ENCODE data around the gene B4GALNT3. TPM values are rescaled to one million over a fixed set of nuclear protein-coding genes. Genes with fewer than 3 reads are reported as not detected.

Gene B4GALNT3
- total RNA-seq, 1 donor from 2014 or later, result 49.6 TPM

DNA sequence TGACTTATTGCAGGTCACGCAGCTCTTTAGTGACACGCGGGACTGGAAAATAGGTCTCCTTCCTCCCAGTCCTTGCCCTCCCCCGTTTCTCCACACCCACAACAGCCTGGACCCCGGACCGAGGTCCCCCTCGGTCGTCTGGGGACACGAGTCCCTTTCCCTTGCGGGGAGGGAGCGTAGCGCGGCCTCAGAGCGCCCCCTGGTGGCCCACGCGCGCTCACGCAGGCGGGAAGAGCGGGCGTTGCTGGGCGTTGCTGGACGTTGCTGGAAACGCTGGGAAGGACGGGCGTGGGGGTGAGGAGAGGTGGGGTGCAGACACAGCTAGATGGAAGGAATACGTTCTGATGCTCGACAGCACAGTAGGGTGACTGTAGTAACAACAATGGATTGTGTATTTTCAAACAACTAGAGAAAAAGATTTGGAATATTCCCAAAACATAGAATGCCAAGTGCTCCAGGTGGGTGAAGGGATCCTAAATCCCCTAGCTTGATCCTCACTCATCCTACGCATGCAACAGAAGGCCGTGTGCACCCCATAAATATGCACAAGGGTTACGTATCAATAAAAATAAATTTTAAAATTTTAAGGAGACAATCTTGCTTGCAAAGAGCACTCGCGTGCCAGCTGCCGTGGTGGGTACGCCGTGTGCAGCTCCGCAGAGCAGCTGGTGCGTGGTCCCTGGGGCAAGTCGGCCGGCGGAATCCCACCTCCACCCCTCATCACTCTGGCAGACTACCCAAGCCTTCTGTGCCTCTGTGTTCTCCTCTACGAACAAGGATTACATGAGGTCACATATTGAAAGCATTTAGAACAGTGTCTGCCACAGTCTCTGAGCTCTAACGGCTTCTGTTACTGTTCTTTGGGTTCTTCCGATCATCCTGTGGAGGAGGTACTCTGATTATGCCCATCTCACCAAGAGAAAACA, 87.4 kb downstream of the B4GALNT3 start:
- ATAC-seq (peak; percentile 47), DNase-seq (peak; percentile 81)
- intact Hi-C loops (cut with micrococcal nuclease), result loop anchor here (5.0 kb wide), 1 partner anchor 90 kb away; the partner anchor contains the start of gene B4GALNT3

DNA sequence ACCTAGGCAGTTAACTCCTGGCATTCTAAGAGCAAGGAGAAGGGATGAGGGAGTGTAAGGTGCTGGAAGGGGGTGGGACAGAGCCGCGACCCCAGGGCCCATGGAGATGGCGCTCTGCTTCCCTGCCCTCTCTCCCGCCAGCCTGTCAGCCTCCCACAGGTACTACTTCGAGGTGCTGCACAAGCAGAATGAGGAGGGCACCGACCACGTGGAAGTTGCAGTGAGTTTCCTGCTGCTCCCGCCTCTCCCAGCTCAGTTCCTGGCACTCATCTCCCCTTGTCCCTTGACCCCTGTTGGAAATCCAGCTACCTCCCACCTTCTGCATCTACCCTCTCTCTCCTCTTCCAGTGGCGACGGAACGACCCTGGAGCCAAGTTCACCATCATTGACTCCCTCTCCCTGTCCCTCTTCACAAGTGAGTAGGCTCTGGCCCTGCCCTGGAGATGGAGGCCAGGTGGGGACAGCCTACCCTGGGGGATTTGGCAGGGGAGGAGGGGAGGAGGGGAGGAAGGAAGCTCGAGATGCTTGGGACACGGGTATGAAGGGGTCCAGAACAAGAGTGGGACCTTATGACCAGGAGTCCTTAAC, 88.2 kb downstream of the B4GALNT3 start:
- ATAC-seq (no peak), DNase-seq (no peak)

DNA sequence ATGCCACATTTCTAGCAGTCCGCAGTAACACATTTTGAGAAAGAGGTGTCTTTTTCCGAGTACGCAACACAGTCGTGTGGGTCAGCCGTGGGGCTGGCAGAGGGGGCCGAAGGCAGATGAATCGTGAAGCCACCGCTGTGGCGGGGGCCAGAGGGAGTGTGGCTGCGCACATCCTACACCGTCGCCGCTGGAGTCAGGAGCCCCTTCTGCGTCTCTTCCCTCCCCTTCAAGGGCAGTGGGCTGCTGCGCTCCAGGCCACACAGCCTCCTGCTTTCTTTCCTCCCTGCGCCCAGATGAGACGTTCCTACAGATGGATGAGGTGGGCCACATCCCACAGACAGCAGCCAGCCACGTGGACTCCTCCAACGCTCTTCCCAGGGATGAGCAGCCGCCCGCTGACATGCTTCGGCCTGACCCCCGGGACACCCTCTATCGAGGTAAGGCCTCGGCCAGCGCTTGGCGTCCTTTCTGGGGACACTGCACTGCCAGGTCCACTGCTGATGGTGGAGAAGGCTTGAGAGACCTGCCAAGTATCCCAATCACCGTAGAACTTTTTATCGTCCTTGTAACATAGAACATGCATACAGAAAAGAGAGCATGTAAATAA, 89.8 kb downstream of the B4GALNT3 start:
- peak; percentile 32 for ATAC-seq
- intact Hi-C loops (cut with micrococcal nuclease), result loop anchor here (5.0 kb wide), 1 partner anchor 92 kb away; the partner anchor contains the start of gene B4GALNT3
- peak; percentile 70 for DNase-seq

More for the DNA sequence above, 88.2 kb downstream of the B4GALNT3 start:
- intact Hi-C loops (cut with micrococcal nuclease), result loop anchor here (5.0 kb wide), 1 partner anchor 91 kb away; the partner anchor contains the start of gene B4GALNT3

DNA sequence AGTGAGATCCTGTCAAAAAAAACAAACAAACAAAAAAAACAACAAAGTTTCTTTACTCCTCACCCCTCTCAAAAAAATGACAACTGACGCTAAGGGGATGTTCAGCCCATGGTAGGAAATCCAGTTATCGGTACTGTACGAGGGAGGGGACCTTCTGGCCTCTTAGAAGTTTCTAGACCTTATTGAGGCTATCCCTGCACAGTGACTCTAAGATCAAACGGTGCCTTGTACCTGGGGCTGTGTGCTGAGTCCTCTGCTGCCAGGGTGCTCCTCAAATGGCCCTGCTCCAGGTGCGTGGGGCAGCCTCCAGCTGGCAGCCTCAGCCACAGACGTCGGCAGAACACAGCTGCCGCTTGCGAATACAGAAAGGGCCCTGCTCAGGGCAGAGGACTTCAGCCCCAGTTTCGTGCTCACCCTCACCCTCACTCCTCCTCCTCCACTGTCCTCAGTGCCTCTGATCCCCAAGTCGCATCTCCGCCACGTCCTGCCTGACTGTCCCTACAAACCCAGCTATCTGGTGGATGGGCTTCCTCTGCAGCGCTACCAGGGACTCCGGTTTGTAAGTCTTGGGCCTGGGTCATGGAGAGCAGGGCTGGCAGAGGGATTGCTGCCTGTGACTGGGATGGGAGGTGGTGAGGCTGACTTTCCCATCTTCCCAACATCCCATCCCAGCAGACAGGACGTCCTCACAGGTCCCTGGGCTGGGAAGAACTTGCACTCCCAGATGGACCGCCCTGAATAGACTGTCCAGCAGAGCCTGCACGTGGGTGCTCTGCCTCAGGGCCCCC, 90.9 kb downstream of the B4GALNT3 start:
- peak; percentile 72 for ATAC-seq
- intact Hi-C loops (cut with micrococcal nuclease), result no loop called here
- DNase-seq, result peak; percentile 84

DNA sequence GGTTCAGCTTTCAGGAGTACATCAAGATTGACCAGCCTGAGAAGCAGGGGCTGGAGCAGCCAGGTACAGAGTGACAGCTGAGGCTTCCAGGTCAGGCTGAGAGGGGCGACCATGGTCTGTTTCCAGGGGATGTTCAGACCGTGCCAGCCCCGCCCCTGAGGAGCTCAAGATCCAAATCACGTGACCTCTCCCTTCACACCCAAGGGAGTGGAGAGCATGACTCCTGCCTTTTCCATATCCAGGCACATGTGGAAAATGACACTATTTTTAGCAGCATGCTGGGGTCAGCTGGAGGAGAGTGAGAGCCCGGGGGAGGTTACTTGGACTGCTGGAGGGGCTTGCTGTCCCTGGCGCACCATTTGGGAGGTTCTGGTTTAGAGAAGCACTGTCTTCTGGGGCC, 92.7 kb downstream of the B4GALNT3 start:
- DNase-seq, result no peak
- ATAC-seq, result peak; percentile 51
- intact Hi-C loops (cut with micrococcal nuclease), result no loop called here

DNA sequence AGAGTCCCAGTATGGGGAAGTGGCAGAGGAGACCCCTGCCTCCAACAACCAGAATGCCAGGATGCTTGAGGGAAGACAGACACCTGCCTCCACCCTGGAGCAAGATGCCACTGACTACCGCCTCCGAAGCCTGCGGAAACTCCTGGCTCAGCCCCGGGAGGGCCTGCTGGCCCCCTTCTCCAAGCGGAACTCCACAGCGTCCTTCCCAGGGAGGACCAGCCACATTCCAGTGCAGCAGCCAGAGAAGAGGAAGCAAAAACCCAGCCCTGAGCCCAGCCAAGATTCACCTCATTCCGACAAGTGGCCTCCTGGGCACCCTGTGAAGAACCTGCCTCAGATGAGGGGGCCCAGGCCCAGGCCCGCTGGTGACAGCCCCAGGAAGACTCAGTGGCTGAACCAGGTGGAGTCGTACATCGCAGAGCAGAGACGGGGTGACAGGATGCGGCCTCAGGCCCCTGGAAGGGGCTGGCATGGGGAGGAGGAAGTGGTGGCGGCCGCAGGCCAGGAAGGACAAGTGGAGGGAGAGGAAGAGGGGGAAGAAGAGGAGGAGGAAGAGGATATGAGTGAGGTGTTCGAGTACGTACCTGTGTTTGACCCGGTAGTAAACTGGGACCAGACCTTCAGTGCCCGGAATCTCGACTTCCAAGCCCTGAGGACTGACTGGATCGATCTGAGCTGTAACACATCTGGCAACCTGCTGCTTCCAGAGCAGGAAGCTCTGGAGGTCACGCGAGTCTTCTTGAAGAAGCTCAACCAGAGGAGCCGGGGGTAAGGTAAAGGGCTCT, 93.7 kb downstream of the B4GALNT3 start:
- ATAC-seq (no peak), DNase-seq (no peak)
- intact Hi-C loops (cut with micrococcal nuclease), result no loop called here

DNA sequence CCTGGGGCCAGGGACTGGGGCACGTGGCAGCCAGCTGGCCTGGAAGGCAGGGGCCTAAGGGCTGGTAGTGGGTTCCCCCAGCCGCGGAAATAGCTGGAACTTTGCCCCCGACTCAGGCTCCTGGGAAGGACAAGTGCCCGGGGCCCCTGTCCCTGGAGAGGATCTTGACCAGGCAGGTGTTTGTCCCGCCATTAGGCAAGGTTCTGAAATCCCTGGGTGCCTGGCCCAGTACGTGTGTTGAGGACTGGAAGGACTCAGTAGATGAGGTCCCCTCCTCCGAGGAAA, 94.2 kb downstream of the B4GALNT3 start:
- DNase-seq, result no peak

DNA sequence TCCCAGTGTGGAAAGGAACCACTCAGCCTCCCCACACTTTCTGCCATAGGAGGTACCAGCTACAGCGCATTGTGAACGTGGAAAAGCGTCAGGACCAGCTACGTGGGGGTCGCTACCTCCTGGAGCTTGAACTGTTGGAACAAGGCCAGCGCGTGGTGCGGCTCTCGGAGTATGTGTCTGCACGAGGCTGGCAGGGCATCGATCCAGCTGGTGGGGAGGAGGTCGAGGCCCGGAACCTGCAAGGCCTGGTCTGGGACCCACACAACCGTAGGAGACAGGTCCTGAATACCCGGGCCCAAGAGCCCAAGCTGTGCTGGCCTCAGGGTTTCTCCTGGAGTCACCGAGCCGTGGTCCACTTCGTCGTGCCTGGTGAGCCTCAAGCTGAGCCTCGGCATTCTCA, 96.8 kb downstream of the B4GALNT3 start:
- intact Hi-C loops (cut with micrococcal nuclease), result no loop called here
- ATAC-seq (no peak), DNase-seq (no peak)

More for the DNA sequence above, 94.2 kb downstream of the B4GALNT3 start:
- ATAC-seq, result no peak
- intact Hi-C loops (cut with micrococcal nuclease), result no loop called here

DNA sequence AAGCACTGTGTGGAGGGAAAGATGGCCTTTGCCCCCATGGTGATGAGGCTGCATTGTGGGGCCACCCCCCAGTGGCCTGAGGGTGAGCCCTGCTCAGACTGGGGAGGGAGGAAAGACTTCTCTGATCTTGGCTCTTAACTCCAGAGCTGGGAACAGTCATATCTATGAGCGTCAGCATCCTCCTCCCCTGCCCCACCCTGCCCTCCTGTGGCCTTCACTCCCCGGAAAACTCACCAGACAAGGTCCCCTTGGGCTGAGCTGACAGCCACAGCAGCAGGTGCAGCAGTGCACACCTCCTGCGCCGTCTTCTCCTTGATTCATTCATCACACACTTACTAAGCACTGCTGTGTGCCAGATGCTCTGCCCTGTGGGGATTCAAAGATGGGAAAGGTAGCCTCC, 98.8 kb downstream of the B4GALNT3 start:
- intact Hi-C loops (cut with micrococcal nuclease), result no loop called here
- ATAC-seq (no peak), DNase-seq (no peak)

DNA sequence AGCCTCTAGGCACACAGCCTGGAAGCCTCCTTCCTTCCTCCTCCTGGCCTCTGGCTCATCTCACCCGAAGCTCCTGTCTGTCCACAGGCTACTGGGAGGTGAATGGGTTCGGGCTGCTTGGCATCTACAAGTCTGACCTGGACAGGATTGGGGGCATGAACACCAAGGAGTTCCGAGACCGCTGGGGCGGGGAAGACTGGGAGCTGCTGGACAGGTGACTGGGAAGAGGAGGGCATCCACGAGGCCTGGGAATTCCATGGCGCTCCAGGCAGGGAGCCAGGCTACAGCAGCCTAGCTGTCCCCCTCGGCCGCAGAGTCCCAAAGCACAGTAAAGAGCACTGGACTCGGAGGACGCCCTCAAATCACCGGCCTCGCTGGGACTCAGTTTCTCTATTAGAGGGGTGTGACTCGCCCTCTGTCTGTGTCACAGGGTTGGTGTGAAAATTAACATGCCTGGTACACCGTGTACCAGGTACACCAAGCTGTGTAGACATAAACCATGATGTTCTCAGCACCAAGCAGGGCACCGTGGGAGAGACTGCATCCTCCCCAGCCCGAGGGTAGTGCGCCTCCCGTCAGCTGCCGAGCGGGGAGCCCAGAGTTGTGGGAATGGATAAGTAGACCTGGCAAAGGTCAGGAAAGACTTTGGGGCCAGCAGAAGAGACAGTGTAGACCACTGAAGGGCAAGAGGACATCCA, 99.6 kb downstream of the B4GALNT3 start:
- intact Hi-C loops (cut with micrococcal nuclease), result no loop called here
- ATAC-seq (no peak), DNase-seq (no peak)

DNA sequence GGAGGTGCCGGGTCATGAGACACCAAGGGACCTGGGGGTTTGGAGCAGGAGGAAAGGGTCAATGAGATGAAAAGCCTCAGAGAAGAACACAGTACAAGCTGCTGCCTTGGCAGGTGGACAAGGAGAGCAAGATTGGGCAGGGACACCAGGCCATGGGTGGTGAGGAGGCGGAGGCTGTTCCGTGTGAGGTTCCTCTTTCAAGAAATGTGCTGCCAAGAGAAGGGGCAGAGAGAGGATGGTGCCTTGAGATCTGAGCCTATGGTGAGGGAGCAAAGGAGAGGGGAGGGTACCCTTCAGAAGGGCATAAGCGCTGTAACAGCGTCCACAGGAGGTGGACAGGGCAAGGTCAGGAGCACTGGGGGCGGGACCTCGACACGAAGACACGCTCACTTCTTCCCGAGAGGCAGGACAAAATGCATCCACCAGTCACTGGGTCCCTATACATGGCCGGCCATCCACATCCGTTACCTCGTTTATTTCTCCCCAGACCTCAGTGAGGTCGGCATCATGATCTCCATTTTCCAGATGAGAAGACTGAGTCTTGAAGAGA, 100.2 kb downstream of the B4GALNT3 start:
- ATAC-seq, result no peak
- DNase-seq, result no peak
- intact Hi-C loops (cut with micrococcal nuclease), result no loop called here

DNA sequence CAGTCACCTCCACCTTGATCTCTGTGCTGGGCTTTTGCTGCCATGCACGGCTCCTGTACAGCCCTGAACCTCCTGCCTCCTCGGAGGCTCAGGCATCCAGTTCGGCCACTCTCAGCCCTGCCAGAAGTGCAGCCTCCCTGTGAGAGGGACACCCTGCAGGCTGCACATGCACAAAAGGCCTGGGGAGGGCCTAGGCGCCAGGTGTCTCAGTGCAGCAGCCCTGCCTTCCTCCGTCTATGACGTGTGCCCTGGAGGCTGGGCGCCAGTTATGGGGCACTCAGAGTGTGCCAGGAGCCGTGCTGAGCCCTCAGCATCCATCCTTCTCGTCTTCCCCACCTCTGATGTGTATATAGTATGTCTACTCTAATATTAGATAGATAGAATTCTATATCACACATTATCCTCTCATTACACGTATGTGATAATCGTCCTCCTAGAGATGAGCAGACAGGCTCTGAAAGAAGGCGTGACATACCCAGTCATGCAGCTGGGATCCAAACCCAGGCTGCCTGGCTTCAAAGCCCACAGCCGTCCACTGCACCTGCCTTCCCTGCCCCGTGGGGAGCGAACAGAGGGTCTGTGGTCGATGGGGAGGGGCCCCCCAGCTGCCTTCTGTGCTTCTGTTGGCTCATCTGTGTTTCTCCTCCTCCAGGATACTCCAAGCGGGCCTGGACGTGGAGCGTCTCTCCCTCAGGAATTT, 101.1 kb downstream of the B4GALNT3 start:
- intact Hi-C loops (cut with micrococcal nuclease), result no loop called here
- DNase-seq (no peak), ATAC-seq (no peak)

DNA sequence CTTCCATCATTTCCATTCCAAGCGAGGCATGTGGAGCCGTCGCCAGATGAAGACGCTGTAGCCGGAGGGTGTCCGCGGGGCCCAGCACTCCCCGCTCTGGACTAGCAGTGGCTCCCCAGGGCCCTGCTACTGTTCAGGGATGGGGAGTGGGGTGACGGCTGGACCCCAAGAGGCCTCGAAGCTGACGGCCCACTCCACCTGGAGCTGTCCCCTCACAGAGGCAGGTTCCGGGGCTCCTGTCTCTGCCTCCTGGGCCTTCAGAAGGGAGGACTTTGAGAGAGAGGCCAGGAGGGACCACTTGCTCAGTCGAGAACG, 101.6 kb downstream of the B4GALNT3 start:
- intact Hi-C loops (cut with micrococcal nuclease), result no loop called here
- no peak for DNase-seq
- ATAC-seq, result no peak

DNA sequence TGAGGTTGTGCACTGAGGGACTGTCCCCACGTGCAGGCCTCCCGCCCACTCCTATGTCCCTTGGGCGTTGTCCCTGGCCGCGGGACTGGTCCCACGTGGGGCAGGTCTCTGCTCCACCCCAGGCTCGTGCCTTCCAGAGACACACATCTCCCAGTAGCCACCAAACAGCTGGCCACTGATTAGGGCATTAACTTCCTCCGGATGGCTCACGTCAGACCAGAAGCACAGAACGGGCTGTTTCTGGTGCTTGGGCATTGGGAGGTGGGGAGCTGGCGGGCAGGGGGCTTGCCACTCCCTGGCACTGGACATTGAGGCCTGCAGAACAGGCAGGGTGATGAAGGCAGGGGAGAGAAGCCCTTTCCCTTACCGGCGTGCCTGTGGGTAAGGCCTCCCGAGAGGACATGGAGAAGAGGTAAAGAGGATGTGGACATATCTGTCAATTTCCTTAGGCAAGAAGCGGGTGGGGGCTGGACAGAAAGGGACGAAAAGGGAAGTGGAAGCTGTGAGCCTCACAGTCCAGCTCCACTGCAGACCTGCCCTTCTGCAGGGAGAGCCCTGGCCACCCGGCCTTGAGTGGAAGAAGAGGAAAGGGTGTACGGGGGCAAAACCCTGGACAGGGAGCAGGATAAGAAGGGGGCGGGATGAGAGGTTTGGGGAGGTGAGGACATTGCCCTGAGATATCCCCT, 102.3 kb downstream of the B4GALNT3 start:
- intact Hi-C loops (cut with micrococcal nuclease), result no loop called here
- DNase-seq, result peak; percentile 57
- peak; percentile 24 for ATAC-seq

DNA sequence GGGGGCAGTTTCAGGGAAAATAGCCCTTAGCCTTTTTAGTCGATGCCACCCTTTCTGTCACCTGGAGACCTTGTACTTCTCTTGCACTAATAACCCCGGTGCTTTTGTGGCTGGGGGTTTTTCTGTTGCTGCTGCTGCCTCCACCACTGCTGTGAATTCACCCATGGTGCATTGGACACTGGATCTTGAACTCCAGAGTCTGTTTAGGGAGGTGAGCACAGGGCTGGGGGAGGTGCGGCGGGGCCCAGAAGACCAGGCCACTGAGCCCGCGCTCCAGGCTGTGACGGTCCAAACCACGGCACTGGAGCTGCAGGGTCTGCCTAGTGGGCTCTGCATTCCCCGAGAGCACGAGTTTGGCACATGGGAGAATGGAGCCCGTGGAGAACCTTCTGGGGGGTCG, 102.9 kb downstream of the B4GALNT3 start:
- ATAC-seq, result no peak
- no peak for DNase-seq
- intact Hi-C loops (cut with micrococcal nuclease), result no loop called here

DNA sequence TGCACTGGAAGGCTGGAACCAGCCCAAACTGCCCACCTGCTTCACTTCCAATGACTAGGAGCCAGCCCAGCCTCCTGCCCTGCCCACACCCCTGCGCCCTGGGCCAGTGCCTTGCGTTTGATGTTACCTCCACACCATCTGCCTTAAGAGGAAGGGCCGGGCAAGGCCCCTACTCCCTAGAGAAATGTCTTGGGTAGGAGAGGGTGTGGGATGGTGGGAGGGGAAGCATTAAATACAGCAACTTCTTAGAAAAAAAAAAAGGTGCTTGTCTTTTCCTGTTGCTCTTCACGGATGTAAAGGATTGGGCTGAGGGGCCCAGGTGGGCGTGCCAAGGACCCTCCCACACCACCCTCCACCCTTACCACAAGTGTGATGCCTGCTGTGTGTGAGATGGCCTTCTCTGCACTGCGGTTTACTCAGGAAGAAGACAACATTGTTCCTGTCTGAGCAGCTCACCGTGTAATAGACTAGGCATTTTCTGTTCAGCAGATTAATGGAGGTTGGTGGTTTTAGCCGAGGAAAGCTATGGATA, 103.6 kb downstream of the B4GALNT3 start:
- intact Hi-C loops (cut with micrococcal nuclease), result no loop called here

More for the DNA sequence above, 103.6 kb downstream of the B4GALNT3 start:
- DNase-seq (no peak), ATAC-seq (no peak)

Measured in left ventricle myocardium superior (tissue), 1 donor.